Lower lobe of right lung (tissue), 2 donors: ENCODE measurements around the gene SNCB. TPM values are rescaled to one million over a fixed set of nuclear protein-coding genes. Genes with fewer than 3 reads are reported as not detected.
"Not testable (repeated sequence)": the region's sequence is repeated elsewhere in the genome, so short reads cannot be mapped to it uniquely, and the experiment has no call there.

Experiments
- ATAC-seq, 2 donors: fragments of 200-7000 bp; cut with Tn5 transposase; one replicate each; pipeline ENCODE4 v1.9.1; 2020 to 2022; ENCODE audit warnings: mild to moderate bottlenecking in 2 of 2, moderate library complexity in 2 of 2
- DNase-seq: peaks from one replicate; pipeline ENCODE4 v3.0.0-alpha.2; 2020
- H3K27ac ChIP-seq: fragments of 200-600 bp; one replicate; pipeline ENCODE4 v1.8.0; 2022
- H3K27me3 ChIP-seq: fragments of 200-600 bp; one replicate; pipeline ENCODE4 v1.8.0; 2022; ENCODE audit warnings: low read depth
- H3K36me3 ChIP-seq: fragments of 200-600 bp; one replicate; pipeline ENCODE4 v1.8.0; 2022; ENCODE audit warnings: mild to moderate bottlenecking
- H3K4me1 ChIP-seq: fragments of 200-600 bp; one replicate; pipeline ENCODE4 v1.8.0; 2022
- H3K4me3 ChIP-seq: fragments of 200-600 bp; one replicate; pipeline ENCODE4 v1.8.0; 2022; ENCODE audit warnings: mild to moderate bottlenecking
- H3K9me3 ChIP-seq: fragments of 200-600 bp; one replicate; pipeline ENCODE4 v1.8.0; 2022
- CTCF ChIP-seq: fragments of 200-600 bp; IDR thresholded peaks from one replicate; pipeline ENCODE4 v1.8.0; 2022; ENCODE audit warnings: antibody characterized with exemption, mild to moderate bottlenecking
- intact Hi-C: fragments of 100-400 bp; cut with DNase I; formaldehyde crosslinking; loops from one replicate; pipeline ENCODE4 v1.11.0; 2022
- total RNA-seq: library from RNA; stranded (reverse); fragmentation: NEBNext Ultra II Directional; extraction: Animal tissue kit (Norgen Biotek cat#: 25700); gene quantifications from one replicate; pipeline ENCODE4 v1.2.1, GENCODE V29; 2021
- donor health status: DM: no; HTN: yes; CAD: no; lungs with severe emphysema.

SNCB gene
- total RNA-seq, 1 donor from 2014 or later, result not detected

- H3K27ac ChIP-seq, result no peak overlapping the region
These were observed 37.0 kb downstream of the SNCB start for GRCh38 chr5:176593273-176593869.

GRCh38 chr5:176592573-176592972 lies 37.8 kb downstream of the SNCB start:
- DNase-seq (no peak), ATAC-seq (no peak)
- H3K4me1 ChIP-seq, result peaks cover 3% of the 10 kb centered on the region
- intact Hi-C loops, result no loop called here
- H3K27me3 ChIP-seq, result peaks cover 7% of the 10 kb centered on the region
- no peaks in the 10 kb centered on the region for H3K36me3 ChIP-seq
- no peak overlapping the region for H3K4me3 ChIP-seq
- no peak for TF ChIP-seq CTCF
- H3K27ac ChIP-seq, result no peak overlapping the region
- H3K9me3 ChIP-seq, result no peaks in the 10 kb centered on the region

More at GRCh38 chr5:176593273-176593869, 37.0 kb downstream of the SNCB start:
- no peak overlapping the region for H3K4me3 ChIP-seq
- peaks cover 3% of the 10 kb centered on the region for H3K4me1 ChIP-seq
- TF ChIP-seq CTCF, result no peak
- intact Hi-C loops, result no loop called here
- no peaks in the 10 kb centered on the region for H3K9me3 ChIP-seq
- no peak for ATAC-seq
- no peak for DNase-seq
- no peaks in the 10 kb centered on the region for H3K36me3 ChIP-seq
- peaks cover 15% of the 10 kb centered on the region for H3K27me3 ChIP-seq

- ATAC-seq, DNase-seq, H3K4me1 ChIP-seq, intact Hi-C loops, H3K27me3 ChIP-seq, H3K27ac ChIP-seq, H3K4me3 ChIP-seq, H3K36me3 ChIP-seq, H3K9me3 ChIP-seq: not testable (repeated sequence)
These were observed 38.7 kb downstream of the SNCB start for GRCh38 chr5:176591667-176592066.

- Histone ChIP-seq H3K4me1 (no peaks in the 10 kb centered on the region), H3K27ac (no peak overlapping the region), H3K36me3 (no peaks in the 10 kb centered on the region), H3K27me3 (no peaks in the 10 kb centered on the region), H3K9me3 (peaks cover 4% of the 10 kb centered on the region), H3K4me3 (no peak overlapping the region)
- no peak for DNase-seq
- TF ChIP-seq CTCF, result no peak
- ATAC-seq, result no peak
- intact Hi-C loops, result no loop called here
These were observed 40.2 kb downstream of the SNCB start for GRCh38 chr5:176590035-176590717.

GRCh38 chr5:176589039-176589769 lies 41.1 kb downstream of the SNCB start:
- Histone ChIP-seq H3K4me3 (no peak overlapping the region), H3K9me3 (peaks cover 13% of the 10 kb centered on the region), H3K27ac (no peak overlapping the region), H3K4me1 (no peaks in the 10 kb centered on the region), H3K27me3 (no peaks in the 10 kb centered on the region), H3K36me3 (no peaks in the 10 kb centered on the region)
- TF ChIP-seq CTCF, result no peak
- DNase-seq (no peak), ATAC-seq (no peak)
- intact Hi-C loops, result no loop called here

GRCh38 chr5:176588297-176588696 lies 42.0 kb downstream of the SNCB start:
- intact Hi-C loops, result no loop called here
- DNase-seq (no peak), ATAC-seq (no peak)
- no peak overlapping the region for H3K4me3 ChIP-seq
- no peaks in the 10 kb centered on the region for H3K36me3 ChIP-seq
- H3K27me3 ChIP-seq, result no peaks in the 10 kb centered on the region
- no peaks in the 10 kb centered on the region for H3K4me1 ChIP-seq
- H3K9me3 ChIP-seq, result peaks cover 13% of the 10 kb centered on the region
- H3K27ac ChIP-seq, result no peak overlapping the region
- TF ChIP-seq CTCF, result no peak
